GM19099 (cell line): ENCODE data around the gene MYO1F.

Experiments used
- POLR2A ChIP-seq: IDR thresholded peaks from 3 replicates; pipeline ENCODE4 v1.6.1; 2011; ENCODE audit warnings: low read depth; ENCODE audit not compliant: insufficient read length; ENCODE audit errors: extremely low read depth

MYO1F gene

GRCh38 chr19:8608941-8609278 is 31.7 kb upstream of the MYO1F start:
- no peak for TF ChIP-seq POLR2A

- TF ChIP-seq POLR2A = no peak
These were observed 30.1 kb upstream of the MYO1F start for GRCh38 chr19:8607386-8607785.

GRCh38 chr19:8605514-8605913 is 28.3 kb upstream of the MYO1F start:
- no peak for TF ChIP-seq POLR2A

DNA sequence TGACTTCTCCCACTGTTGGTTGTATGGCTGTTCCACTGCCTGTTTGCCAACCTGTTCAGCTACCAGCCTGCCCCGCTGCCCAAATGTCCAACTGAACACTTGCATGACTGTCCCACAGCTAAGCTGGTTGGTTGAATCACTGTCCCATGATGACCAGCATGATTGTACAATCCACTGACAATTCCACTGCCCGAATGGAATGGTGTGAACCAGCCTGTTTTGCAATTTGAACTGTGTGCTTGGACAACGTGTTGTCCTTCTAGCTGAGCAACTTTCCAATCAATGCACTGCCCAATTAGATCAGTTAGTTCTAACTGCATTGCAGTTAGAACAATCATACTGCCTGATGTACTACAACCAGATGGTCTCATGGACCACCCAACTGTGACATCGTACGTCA is 24.6 kb upstream of the MYO1F start:
- TF ChIP-seq POLR2A = no peak

GRCh38 chr19:8600816-8601215 is 23.6 kb upstream of the MYO1F start:
- no peak for TF ChIP-seq POLR2A

GRCh38 chr19:8600064-8600463 is 22.8 kb upstream of the MYO1F start:
- TF ChIP-seq POLR2A = no peak

DNA sequence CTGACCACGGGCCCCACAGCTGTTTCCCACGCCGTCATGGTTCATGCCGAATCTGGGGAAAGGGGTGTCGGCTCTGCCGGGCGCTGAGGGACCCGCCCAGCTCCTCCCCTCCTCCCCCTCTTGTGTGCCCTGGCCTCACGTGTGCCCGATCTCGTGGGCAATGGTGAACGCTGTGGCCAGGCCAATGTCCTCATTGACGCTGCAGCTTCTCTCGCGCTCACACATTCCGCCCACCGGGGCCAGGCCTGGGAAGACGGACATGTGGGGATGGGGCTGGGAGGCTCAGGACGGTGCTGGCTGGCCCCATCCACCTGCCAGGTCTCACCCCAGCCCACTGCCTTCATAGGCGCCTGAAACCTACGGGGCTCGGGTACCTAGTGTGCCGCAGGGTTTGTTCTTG is 18.9 kb upstream of the MYO1F start:
- no peak for TF ChIP-seq POLR2A

DNA sequence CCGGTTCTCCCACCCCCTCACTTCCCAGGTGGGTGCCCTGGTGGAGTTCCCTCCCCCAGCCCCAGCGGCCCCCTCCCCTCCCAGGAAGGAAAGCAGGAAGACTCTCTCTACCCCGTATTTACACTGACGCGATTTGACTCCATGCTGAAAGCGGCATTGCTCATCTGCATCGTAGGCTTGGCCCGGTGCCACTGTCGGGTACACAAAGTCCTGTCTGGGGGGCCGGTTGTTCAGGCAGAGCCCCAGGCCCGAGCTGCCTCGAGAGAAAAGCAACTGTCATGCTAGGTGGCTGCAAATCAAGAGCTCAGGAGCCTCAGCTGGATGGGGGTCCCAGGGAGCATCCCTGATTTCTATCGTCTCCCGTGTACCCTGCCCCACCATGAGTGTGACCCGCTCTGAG is 18.4 kb upstream of the MYO1F start:
- TF ChIP-seq POLR2A = no peak

DNA sequence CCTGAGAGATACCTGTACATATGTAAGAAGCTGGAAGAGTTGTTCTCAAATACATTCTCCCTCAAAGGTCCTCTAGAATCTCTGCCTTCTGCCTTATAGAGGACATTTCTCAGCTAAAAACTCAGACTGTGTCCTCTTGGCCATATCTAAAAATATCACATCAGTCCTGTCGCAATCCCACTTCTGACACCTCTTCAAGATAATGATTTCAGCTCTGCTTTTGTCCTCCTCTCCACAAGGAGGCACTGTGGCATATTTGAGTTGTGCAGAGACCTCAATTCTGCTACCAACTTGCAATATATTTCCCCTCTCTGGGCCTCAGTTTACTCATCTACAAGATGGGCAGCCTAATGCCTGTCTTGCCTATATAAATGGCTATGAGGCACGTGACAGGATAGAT is 16.7 kb upstream of the MYO1F start:
- no peak for TF ChIP-seq POLR2A

GRCh38 chr19:8592231-8593009 is 15.2 kb upstream of the MYO1F start:
- no peak for TF ChIP-seq POLR2A

DNA sequence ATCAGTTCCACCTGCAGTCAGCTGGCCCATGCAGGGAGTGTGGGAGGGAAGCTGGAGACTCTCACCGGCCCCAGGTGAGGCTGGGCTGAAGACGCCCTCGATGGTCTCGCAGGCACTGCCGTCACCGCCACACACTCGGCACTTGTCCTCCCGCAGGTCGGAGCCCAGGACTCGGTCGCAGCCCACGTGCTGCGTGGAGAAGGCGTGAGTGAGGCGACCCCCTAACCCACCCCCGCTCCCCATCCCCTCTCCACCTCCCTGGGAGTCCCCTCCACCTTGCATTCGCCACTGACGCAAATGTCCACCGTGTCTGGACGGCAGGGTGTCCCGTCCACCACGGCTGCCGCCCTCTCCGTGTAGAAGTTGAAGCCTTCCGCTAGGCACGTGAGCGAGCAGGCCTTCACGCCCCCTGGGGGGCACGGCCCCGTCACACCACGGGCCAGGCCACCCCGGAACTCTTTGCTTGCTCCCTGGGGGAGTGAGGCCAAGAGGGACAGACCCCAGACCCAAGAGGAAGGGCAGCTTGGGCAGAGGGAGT is 12.0 kb upstream of the MYO1F start:
- no peak for TF ChIP-seq POLR2A

DNA sequence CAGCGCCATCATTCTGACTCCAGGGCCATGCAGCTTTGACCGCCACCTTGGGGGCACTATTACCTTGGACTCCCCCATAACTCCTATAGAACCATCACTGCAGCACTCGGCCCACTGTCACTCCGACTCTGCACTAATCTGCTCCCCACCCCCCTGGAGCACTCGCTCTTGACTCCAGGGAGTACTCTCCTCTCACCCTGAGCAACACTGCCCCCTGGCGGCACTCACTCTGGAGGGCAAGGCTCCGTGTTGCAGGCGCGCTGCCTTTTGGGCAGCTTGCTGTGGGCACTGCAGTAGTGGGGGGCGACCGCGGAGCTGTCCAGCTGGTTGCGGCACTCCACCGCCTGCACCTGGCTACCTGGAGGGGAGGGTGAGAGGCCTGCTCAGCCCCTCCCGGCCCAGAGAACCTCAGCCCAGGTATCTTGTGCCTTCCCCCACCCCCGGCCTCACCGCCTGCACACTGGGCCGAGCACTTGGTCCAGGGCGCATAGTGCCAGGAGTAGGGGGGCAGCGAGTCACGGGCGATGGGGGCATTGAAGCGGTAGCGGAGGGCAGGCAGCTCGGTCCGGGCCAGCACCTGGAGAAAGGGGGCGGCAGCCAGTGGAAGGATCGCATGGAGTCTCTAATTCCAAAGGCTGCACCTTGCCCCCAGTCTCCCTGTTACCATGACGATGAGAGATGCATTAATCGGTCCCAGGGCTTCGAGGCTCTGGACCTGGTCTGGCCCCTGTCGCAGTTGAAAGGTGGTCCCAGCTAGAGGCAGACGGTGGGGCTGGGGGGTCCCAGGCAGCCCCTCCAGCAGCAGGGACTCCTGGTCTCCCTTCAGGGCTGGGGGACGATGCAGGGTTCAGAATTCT is 8.9 kb upstream of the MYO1F start:
- no peak for TF ChIP-seq POLR2A

DNA sequence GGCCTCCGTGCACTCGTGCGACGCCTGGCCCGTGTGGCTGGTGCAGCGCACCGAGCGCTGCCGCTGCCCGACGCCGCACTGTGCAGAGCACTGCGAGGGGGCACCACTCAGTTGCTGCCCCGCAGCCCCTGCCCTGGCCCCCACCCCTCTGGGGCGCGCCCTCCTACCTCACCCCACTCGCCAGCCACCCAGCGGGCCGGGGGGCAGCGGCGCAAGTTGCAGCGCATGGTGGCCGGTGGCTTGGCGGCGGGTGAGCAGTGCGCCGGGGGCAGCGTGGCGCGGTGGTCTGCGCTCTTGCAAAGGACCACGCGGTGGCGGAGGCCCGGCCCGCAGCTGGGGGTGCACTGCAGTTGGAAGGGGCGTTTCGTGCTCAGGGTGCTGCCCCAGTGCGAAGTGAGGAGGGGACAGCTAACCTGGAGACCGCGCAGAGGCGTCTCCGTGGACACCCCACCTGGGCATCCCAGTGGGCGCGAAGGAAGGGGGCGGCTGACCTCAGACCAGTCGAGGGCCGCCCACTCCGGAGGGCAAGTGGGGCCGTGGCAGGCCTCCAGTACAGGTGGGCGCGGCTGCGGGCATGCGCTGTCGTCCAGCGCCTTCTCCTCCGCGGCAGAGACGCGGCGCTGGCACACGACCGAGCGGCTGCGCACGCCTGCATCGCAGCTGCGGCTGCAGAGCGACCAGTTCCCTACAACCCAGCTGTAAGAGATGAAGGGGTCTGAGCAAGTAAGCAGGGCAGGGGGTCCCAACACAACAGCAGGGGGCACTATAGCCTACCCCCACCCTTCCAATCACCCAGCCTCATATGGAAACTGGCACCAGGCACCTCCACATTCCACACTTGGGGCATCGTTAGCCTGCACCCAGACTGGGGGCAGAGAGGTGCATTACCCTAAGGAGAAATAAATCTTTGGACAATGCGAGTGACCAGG is 8.0 kb upstream of the MYO1F start:
- TF ChIP-seq POLR2A = no peak

DNA sequence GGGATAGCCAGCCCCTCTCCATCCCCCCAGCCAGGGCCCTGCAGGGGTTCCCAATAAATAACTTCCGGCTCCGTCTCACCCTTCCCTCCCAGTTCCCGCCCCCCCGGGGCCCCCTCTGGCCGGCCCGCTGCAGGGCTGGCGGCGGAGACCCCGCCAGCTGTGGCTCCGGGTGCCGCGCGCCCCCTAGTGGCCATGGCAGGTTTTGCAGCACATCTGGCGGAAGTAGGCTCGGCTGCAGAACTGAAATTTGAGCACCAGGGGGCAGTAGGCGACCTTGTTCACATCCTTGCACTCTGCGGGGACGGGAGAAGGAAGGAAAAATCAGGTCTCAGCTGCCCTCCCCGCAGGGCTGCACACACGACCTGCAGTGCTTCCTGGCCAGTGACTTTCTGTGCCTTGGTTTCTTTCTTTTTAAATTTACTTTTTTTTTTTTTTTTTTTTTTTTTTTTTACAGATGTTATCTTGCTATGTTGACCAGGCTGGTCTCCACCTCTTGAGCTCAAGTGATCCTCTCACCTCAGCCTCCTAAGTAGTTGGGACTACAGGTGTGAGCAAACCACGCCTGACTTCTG is 3.6 kb upstream of the MYO1F start:
- TF ChIP-seq POLR2A = no peak

- TF ChIP-seq POLR2A = no peak
These were observed 1.5 kb upstream of the MYO1F start for GRCh38 chr19:8578642-8579265.

- no peak for TF ChIP-seq POLR2A
These were observed 499 bp upstream of the MYO1F start for GRCh38 chr19:8577741-8578140.
